ENCODE data around the gene MAMDC4.

GRCh38 chr9:136857166-136857565 lies 5.0 kb downstream of the MAMDC4 start:
- TF ChIP-seq, protein P1, sequence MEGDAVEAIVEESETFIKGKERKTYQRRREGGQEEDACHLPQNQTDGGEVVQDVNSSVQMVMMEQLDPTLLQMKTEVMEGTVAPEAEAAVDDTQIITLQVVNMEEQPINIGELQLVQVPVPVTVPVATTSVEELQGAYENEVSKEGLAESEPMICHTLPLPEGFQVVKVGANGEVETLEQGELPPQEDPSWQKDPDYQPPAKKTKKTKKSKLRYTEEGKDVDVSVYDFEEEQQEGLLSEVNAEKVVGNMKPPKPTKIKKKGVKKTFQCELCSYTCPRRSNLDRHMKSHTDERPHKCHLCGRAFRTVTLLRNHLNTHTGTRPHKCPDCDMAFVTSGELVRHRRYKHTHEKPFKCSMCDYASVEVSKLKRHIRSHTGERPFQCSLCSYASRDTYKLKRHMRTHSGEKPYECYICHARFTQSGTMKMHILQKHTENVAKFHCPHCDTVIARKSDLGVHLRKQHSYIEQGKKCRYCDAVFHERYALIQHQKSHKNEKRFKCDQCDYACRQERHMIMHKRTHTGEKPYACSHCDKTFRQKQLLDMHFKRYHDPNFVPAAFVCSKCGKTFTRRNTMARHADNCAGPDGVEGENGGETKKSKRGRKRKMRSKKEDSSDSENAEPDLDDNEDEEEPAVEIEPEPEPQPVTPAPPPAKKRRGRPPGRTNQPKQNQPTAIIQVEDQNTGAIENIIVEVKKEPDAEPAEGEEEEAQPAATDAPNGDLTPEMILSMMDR (IDR thresholded peaks at IDR 0.05 in 2 of 3, conservative IDR thresholded peaks at IDR 0.05 in 1 of 3; ENCODE audit: borderline replicate concordance in 1 of 3, insufficient read depth in 1 of 3, low read depth in 2 of 3, low read length in 2 of 3), result no peak
- no peak for TF ChIP-seq ZNF274 (IDR thresholded peaks at IDR 0.05; ENCODE audit: low read depth, low read length)
- TF ChIP-seq TCF7L2 (IDR thresholded peaks at IDR 0.05; ENCODE audit: borderline replicate concordance, extremely low read depth, insufficient read depth, insufficient read length), result no peak
- no peak for TF ChIP-seq POLR2A (IDR thresholded peaks at IDR 0.05; ENCODE audit: borderline replicate concordance, extremely low read depth, insufficient read depth, insufficient read length)
- TF ChIP-seq SRF (IDR thresholded peaks at IDR 0.05; ENCODE audit: low read depth), result no peak
- TF ChIP-seq CEBPB (IDR thresholded peaks at IDR 0.05; ENCODE audit: low read depth), result no peak
